Globus pallidus (tissue), 1 donor: Measurements from ENCODE around the gene FBN1.

Experiments
- DNase-seq: peaks from one replicate; pipeline ENCODE4 v3.0.0-alpha.2; 2015; ENCODE audit warnings: low spot score

The FBN1 gene

DNA sequence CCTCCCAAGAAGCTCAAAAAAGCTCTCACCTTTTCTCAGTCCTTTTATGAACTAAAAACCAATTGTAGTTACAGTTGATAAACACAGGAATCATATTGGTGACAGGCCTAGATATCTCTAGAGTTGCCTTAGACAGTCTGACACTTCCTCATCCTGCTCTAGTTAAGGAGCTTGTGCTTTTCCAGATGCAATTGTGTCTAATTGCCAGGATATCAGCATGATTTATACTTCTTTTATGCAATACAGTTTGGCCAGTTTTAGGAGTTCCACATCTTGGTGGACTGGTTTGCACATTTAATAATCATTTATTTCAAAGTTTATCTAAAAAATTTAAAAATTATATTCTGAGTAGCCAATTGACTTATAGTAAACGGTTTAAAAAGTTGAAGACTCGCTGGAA, 218.6 kb downstream of the FBN1 start:
- DNase-seq: no peak

DNA sequence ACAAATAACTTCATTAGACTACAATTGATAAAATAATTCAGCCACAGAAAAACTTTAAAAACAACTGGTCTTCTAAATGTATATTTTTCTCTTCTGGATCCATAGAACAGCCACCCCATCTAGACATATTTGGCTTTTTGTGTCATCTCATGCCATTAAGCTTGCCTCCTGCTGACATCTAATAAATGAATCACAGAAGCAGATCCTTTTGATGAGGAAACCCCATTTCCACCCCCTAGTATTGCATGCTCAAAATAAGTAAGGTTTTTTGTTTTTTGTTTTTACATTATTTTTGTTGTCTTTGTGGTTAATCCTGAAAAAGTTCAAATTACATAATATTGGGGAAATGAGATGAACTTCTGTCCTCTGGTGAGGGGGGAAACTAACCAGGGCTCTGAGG, 219.5 kb downstream of the FBN1 start:
- no peak for DNase-seq

DNA sequence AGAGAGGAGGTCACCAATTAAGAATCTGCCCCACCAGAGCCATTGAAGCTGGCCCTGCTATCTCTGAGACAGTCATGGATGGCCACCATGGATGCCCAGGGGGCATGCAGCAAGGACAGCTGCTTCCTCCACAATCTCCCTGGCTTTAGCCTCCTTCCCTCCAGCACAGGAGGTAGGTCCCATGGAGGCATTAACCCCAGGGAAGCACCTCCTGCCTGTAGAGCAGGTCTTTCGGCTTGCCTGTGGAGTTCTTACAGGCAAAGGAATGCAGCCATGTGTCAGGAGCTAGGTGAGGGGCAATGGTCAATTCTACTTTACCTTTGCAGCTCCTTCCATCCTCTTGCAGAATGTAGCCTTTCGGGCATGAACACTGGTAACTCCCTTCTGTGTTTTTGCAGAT, 220.5 kb downstream of the FBN1 start:
- no peak for DNase-seq

DNA sequence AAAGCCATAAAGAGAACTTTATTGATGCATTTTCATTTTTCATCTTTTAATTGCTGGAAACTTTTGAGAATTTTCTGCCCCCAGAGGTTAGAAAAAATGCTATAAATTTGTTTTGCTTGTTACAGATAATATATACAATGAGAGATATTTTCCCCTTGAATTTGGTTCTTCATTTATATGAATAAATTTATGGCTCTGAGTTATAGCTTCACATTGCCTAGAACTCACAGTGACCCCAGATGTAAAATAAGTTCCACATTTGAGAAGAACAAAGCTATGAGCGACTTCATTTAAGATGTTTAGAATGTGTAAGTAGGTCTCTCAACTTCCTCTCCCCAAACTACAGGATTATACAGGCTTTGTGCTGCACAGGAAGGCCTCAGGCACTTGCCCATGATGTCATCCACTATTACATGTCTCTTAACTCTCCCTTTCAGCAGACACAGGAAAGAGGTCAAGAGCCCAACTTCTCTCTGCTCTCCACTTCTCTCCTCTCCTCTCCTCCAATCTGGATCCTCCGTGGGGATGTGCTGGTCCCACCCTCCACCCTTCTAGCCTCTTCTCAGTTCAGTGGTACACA, 221.5 kb downstream of the FBN1 start:
- no peak for DNase-seq

DNA sequence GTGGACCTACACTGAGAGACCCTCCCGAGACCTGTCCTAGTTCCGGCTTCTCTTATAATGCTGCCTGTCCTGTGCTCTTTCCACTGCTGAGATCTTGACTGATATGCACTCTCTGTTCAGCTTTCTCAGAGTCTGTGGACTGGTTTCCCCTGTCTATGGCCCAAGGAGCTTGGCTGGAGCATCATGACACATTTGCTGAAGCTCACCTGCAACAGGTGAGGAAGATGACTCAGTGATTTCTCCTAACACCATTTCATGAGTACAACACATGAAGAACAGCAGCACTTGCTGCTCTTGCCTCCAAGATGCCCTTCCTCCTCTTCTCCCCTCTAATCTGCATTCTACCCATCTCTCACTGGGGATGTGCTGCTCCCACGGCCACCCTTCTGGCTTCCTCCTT, 222.2 kb downstream of the FBN1 start:
- DNase-seq: no peak

DNA sequence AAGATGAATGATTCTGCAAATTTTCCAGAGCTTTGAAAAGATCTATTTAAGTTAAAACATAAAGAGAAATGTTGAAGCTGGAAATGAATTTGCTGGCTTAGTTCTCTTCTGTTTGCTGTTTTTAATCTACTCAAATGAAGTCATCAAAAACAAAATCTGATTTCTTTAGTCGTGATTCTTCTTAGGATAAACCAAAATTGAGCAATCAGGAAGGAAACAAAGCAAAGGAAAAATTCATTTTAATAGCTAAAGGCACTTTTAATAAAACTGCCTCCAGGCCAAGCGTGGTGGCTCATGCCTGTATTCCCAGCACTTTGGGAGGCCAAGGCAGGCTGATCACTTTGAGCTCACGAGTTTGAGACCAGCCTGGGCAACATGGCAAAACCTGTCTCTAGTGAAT, 223.1 kb downstream of the FBN1 start:
- DNase-seq: no peak

DNA sequence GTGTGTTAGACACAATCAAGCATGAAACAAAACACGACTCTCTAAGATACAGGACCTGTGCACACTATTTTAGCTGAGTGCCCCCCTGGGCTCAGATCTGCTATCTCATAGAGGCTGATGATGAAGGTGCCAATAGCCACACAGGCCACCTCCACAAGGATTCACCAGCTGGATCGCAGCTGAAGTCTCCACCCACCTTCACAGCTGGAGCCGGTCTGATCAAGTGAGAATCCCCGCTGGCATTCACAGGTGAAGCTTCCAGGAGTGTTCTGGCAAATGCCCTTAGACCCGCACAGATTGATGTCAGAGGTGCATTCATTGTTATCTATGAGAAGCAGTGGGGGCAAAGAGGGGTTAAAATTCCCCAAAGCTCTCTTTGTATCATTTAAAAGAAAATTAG, 224.1 kb downstream of the FBN1 start:
- no peak for DNase-seq

DNA sequence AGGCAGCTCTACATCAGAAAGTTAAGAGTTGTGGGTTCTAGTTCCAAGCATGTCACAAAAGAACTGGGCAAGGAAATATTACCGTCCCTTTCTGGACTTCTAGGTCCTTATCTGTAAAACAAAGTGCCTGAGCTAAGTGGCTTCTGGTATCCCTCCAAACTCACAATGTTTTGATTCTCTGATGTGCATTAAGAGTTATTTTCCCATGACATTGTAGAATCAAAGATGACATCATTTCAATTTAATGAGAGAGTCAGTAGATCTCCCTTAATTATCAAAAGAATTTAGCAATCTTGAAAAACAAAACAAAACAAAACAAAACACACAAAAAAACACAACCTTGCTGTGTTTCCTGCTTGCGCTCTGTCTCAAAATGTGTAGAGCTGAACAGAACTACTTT, 225.6 kb downstream of the FBN1 start:
- no peak for DNase-seq

DNA sequence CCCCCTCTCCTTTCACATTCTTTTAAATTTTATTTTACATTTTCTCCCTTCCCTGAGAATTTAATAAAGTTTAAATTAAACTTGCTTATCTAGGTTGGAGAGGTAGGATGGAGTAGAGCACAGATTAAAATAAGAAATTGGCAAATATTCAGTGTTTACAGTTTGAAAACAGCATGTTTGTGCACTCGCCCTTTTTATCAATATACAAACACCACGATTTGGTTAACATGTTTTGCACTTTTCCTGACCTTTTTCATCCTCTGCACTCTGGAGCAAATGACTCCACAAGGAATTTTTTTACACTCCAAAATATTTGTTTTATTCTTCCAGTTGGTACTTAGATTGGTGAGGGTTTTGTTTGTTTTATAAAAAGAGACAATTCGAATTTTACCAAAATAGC, 227.2 kb downstream of the FBN1 start:
- no peak for DNase-seq

DNA sequence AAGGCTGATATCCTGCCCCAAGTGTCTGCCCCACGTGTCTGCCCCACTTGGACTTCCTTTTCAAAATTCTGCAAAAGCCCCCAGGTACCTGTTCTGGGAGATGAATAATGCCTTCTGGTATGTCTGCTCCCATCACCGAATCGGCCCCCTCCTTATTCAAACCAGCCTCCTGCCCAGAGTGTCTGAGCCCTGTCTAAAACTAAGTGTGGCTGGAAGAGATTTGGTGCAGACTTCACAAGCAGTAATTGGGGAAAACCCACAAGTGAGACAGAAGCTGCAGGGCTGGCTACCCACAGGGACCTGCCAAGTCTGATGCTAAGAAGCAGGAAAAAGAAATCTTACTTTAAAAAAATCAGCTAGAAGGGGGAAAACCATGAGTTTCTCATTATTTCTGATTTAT, 229.2 kb downstream of the FBN1 start:
- DNase-seq: no peak

DNA sequence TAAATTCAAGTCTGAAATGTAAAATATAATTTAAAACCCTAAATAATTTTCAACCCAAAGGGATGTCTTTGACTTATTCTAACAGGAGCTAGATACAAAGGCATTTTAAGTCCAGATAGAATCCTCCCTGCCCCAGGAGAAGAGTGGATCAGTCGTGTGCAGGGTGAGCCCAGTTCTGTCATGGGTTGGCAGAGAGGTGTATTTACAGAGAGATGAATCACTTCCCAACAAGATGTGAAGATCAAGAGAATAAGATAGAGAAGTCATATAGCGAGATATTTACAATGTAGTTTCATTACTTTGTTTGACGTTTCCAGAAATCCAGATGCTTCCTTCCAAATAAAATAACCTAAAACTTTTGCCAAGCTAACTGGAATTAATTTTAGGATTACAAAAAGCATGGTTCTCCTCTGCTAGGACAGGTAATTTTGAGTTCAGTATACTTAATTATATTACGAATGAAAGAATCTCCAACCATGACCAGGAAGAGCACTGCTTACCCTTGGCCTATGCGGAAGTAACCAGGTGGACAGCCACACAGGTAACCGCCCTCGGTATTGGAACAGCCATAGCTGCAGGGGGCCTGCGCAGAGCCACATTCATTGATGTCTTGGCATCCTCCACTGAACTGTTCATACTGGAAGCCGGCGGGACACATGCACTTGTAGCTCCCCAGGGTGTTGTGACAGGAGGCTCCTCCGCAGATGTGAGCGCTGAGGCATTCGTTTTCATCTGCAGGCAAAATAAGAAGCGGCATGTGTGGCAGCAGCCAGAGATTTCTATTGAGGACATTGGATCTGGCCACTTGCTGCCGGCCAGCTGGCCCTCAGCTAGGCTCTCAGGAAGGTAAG, 230.2 kb downstream of the FBN1 start:
- DNase-seq: no peak

DNA sequence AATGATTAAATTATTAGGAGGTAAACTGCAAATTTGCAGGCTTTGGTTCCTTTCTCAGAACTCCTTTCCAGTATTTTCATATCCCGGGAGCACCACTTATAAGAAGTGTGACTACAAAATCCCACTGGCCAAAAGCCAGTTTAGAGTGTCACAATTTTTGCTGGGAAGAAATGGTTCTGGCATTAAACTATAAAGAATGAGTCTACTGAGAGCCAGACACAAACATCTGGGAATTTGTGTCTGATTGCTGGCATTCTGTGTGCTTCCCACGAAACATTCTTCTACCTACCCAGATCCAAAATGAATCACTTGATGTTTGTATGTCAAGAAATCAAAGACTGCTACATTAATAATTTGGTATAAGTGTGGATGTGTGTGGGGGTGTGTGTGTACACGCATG, 231.5 kb downstream of the FBN1 start:
- DNase-seq: no peak

DNA sequence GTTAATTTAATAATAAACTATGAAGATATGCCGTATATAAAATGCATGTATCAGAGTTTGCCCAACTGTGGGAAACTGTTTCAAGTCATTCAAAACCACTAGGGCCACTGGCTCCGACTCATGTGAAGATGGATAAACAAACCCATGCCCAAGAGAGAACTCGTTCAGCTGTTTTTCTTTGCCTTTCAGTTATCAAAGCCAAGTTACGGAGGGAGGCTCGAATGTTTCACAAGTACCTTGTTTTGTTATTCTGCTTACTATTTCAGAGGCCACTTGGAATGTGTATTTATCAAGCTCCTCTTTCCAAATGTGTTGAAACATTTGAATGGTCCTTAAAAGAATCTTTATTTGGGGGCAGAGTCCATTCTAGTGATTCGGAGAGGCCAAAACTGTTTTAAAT, 232.2 kb downstream of the FBN1 start:
- DNase-seq: no peak

DNA sequence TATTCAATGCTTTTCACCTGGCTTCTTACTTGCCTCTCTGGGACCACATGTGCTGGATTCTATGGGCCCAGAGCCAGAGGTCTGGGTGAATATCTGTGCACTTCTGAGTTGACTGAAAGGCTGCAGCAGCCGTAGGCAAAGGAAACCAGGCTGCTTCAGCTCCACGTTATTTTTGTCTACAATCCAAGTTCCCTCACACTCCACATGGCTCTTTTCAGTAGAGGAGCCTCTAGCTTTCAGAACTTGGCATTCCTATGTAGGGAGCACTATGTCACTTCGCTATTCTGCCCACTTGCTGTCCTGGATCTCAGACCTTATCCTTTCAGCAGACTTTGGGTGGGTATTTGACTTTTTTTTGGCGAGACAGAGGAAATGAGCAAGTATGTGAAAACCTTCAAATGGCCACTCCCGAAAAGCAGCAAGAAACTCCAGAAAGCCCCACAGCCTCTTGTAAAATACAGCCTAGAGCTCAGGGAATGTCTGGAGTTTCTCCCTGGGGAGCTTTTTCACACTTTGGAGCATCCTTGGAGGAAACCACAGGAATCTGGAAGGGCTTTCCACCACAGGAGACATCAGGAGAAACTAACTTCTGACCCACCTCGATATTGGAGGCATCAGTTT, 233.4 kb downstream of the FBN1 start:
- DNase-seq: no peak

DNA sequence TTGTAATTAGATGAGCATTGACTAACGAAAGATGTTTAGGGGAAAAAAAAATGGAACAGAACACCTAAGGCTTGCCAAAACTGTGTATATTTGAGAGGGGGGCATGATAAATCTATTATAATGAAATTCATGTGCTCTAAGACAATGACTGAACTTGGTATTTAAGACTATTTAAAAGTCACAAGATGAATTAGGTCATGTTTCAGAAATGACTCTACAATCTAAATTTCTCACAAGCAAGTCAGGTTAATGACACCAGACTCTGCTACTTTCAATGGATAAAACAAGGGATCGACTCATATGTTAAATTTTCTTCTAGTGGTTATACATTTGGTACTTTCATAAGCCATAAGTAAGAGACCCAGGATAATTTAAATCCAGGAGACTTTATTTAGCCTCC, 235.9 kb downstream of the FBN1 start:
- DNase-seq: no peak

DNA sequence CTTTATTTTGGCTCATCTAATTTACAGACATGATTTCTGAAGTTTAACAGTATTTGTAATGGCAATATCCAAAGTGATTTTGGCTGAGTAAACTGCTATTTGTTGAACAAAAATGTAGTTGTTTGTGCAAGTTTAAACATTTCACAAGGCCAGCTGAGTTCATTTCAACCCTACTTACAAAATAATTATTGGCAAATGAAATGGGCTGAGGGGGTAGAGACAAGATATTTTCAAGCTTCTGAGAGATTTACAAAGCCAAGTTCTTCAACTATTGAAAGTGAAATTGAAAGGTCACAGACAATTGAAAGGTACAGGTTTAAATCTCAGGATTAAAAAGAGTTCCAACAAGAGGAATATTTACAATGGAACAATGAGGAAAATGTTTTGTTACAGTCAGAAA, 237.2 kb downstream of the FBN1 start:
- no peak for DNase-seq

DNA sequence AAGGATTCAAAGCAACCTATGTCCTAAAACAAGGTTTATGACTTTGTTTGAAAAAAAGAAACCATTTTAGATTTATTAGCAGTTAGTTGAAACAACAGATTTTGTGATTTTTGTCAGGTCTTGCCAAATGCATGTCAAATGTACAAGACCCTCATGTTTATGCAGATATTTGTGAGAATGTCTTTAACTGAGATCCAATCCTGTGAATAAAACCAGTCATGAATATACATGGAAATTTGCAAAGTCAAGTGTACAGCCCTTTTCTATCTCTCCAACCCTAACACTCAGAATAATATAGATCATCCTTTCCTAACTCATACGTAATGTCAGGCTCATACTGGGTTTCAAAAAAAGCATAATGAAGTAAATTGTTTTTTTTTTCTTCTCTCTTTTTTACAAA, 237.9 kb downstream of the FBN1 start:
- DNase-seq: no peak

DNA sequence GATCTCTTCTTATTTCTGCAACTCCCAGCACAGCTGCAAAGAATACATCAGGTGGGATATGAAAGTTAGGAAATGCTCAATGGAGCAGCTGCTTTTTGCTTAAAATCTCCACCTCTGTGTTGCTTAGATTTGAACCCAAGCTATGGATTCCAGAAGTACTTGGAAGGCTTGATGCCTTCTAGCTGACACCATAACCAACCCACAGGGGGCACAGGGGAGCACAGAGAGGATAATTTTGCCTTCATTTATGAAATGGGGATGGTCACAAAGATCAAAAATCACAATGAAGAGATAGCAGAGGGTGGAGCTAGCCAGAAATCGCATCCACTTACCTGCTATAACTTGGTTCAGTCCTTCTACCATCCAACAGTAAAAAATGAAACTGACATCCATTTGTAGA, 238.6 kb downstream of the FBN1 start:
- no peak for DNase-seq

DNA sequence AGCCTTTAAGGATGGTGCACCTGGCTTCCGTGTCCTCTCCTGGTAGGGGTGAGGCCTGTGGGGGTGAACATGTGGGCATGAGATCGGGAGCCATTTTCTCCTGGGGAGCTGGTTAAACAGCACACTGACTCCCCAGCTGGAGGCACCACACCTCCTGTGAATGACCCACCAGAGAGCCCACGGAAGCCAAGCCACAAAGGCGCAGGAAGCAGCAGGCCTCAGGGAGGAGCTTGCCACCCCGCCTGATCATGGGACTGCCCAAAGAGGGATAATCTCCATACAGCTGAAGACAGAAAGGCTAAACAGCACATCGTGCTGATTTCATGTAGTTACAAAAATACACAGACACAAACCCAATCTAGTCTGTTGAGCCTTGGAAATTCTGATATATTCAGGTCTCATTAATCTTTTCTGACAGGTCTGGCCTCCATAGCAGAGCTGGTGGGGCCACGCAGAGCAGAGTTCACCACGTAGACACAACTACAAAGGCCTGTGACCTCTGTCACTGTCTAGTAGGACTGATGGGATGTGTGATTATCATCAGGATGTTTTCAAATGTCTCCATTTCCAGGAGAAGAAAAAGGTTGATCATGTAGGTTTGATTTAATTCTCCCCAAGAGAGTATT, 239.1 kb downstream of the FBN1 start:
- no peak for DNase-seq

DNA sequence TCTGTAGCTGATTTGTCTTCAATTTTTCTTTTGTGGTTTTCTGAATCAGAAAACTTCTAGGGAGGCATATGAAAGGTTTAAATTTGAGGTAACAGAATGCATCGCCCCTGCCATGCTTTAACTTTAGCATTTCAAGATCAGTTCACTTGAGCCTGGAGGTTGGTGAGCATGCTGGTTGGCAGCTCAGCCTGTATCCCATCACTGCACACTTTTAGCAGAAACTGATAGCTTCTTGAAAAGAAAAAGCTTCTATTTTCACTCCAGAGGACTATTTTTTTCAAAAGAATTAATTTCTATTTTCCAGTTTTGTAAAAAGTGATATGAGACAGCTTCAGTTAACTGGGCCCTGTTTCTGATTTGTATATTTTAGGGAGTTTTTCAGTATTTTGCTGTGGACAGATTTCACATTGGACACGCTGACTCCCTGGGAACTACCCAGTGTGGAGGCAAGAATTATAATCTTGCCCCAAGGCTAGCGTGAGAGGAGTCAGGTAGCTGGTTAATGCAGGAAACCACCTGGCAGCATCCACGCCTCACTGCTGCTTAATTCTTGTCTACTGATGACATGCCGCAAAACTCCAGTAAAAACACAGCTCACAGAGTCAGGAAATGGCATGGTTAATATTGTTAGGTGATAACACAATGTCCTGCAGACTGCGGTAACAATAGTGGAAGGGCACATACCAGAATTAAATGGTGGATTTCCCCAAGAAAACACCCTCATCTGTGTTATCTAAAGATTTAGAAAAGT, 242.9 kb downstream of the FBN1 start:
- DNase-seq: no peak

DNA sequence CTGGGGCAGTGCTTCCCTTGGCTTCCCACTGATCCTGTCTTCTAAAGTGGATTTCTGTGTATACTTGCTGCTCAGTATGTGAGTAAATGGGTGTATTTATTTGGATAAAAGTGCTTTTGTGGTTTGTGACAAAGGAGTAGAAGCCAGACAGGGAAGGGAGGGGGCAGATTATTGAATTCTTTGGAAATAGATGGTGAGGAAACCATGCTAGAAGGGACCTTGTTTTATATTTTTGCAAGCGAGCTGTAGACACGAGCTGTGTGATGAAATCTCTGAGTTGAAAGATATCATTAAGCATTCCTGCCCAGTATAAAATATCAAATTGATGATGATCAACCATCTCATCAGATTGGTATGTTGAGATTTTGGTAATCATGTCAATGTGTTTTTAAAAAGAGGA, 245.4 kb downstream of the FBN1 start:
- no peak for DNase-seq

DNA sequence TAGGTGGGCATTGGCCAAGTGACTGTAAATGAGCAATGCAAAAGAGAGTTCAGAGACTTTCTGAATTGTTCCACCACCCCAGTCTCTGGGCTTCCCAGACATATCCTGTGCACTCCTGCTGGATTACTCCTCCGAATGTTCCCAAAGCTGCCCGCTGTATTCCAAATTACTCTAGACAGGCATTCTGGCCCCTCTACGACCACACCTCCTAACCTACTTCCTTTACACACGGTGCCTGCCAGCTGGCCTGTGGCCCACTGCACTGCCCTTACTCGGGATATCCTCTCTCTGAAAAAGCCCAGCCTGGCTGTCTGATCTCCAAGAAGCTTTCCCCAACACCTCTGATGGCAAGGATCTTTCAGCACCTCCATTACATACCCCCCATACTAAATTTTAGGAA, 247.7 kb downstream of the FBN1 start:
- DNase-seq: no peak
